Stomach smooth muscle (tissue), 2 donors: Measurements from ENCODE around the gene KCTD2.
A peak's percentile ranks its signal among the peaks of the same experiment; 100 is the strongest.

Experiments used
- H3K27ac ChIP-seq: one replicate; pipeline ENCODE4 v1.7.0; 2013; ENCODE audit warnings: mild to moderate bottlenecking, low read length, inconsistent platforms
- H3K27me3 ChIP-seq, 2 donors: one replicate each; pipeline ENCODE4 v1.7.0; 2013; ENCODE audit warnings: low read length in 2 of 2; ENCODE audit not compliant: insufficient read depth in 2 of 2, control insufficient read depth in 1 of 2
- H3K36me3 ChIP-seq, 2 donors: one replicate each; pipeline ENCODE4 v1.7.0; 2013; ENCODE audit warnings: low read length in 2 of 2; ENCODE audit not compliant: control insufficient read depth in 2 of 2, insufficient read depth in 2 of 2
- H3K4me1 ChIP-seq: one replicate; pipeline ENCODE4 v1.7.0; 2013; ENCODE audit warnings: low read length; ENCODE audit not compliant: control insufficient read depth, insufficient read depth
- H3K4me3 ChIP-seq, 2 donors: one replicate each; pipeline ENCODE4 v1.7.0; 2013; ENCODE audit warnings: low read length in 2 of 2
- H3K9ac ChIP-seq, 2 donors: one replicate each; pipeline ENCODE4 v1.7.0; 2013; ENCODE audit warnings: low read length in 2 of 2, mild to moderate bottlenecking in 1 of 2
- H3K9me3 ChIP-seq, 2 donors: one replicate each; pipeline ENCODE4 v1.7.0; 2013; ENCODE audit warnings: low read length in 2 of 2; ENCODE audit not compliant: control insufficient read depth in 2 of 2
- donor health status: healthy.
- donor health status: Pancreatic carcinoma.

The KCTD2 gene

DNA sequence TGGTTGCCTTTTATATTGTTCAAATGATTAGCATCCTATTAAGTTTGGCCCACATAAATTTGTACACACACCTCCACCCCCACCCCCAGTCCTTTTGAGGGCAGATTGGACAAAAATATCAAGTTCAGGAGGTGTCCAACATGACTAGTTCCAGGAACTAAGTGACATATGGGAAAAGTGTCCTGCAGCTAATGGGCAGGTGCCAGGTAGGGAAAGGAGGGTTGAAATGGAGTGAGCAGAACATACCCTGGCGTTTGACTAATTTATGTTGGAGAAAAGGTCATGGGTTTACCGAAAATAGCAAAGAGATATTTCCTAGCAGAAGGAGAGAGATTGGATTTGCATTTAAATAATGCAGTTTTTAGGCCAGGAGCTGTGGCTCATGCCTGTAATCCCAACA lies 4.9 kb downstream of the KCTD2 start:
- H3K9ac ChIP-seq, result no peak overlapping the region
- H3K27ac ChIP-seq, result no peak overlapping the region
- H3K27me3 ChIP-seq, result no peaks in the 10 kb centered on the region
- peaks cover 19 to 21% of the 10 kb centered on the region in 2 donors for H3K36me3 ChIP-seq
- H3K9me3 ChIP-seq, result no peaks in the 10 kb centered on the region
- H3K4me1 ChIP-seq, result peaks cover 8% of the 10 kb centered on the region
- H3K4me3 ChIP-seq, result no peak overlapping the region

DNA sequence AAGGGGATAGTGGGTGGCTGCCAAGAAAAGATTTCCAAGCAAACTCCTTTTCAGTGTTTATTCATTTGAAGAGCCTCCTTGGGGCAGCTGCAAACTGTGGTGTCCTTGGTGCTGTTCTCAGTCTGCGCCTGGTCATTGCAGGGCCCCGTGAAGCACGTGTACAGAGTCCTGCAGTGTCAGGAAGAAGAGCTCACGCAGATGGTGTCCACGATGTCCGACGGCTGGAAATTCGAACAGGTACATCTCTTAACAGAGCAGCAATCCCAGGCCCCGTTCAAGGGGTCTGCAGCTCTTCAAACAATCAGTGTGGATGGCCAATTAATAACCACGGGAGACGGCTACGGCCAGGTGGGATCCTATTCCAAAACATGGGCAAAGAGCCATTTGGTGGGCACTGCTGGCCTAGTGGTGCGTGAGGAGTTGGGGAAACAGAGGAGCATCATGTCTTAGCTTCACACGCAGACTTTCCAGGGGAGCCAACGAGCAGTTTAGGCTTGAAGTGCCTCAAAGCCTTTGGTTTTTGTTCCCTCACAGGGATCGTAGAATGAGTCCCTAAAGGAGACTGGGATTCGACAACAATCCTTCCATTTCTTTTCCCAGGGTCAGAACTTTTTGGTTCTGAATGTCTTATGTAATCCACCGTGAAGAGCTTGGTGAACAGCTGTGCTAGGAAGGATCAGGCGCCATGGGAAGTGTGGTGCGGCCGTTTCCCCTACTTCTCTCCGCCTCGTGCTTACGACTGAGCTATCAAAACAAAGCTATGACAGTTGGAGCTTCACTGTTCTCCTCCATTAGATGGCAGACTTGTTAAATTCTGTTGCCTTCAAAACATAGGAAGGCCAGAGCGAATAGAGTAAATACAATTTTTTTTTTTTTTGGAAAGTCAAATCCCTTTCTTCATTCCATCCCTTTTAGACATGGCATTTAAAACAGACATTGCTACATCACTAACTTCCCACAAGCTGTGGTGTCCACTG lies 12.6 kb downstream of the KCTD2 start:
- Histone ChIP-seq H3K4me1 (peaks cover 8% of the 10 kb centered on the region), H3K4me3 (no peak overlapping the region), H3K36me3 (peaks cover 35 to 42% of the 10 kb centered on the region in 2 donors), H3K27ac (peak overlapping the region; percentile 24), H3K9ac (peak overlapping the region; percentile 3 to 13), H3K9me3 (no peaks in the 10 kb centered on the region), H3K27me3 (no peaks in the 10 kb centered on the region)

DNA sequence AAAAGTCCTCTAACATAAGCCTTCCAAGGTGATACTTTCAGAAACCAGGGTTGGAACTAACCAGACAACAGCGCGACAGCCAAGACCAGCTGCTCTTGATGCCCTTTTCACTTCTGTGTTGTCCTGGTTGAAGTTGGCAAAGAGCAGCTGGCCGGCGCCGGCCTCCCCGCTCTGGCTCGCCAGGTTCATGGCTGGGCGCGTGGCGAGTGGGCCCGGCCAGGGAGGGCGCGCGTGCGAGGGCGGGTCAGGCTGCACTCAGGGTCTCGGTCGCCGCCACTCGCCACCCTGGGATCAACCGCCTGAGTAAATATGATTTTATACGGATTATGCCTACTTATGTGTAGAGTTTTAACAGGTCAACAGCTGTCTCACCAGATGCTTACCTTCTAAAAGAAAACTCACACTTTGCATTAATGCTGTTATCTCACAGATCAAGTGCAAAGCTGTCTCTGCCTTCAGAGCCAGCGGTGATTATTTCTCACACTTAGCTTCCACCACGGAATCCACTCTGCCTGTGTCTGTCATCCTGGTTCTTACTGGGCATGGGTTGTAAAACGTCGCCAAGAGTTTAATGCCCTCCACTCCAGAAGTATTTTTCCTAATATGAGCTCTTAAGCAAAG lies 13.5 kb downstream of the KCTD2 start:
- Histone ChIP-seq H3K9ac (no peak overlapping the region), H3K27ac (peak overlapping the region; percentile 18), H3K9me3 (no peaks in the 10 kb centered on the region), H3K4me1 (peaks cover 8% of the 10 kb centered on the region), H3K4me3 (no peak overlapping the region), H3K36me3 (peaks cover 37 to 43% of the 10 kb centered on the region in 2 donors), H3K27me3 (no peaks in the 10 kb centered on the region)

DNA sequence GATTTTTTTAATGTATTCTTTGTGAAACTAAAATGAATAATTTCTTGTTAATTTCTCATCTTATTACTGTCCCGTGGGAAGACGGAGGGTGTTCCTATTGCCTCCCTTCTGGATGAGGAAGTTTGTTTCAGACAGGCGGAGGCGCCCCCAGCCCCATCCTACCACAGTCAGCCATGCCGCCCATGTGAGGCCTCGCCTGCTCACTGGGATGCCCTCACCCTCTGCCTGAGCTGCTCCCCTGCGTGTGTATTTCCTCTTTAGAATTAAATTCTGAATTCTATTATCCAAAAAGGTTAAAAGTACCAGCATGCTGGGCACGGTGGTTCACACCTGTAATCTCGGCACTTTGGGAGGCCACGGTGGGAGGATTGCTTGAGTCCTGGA lies 14.0 kb downstream of the KCTD2 start:
- H3K9ac ChIP-seq, result no peak overlapping the region

DNA sequence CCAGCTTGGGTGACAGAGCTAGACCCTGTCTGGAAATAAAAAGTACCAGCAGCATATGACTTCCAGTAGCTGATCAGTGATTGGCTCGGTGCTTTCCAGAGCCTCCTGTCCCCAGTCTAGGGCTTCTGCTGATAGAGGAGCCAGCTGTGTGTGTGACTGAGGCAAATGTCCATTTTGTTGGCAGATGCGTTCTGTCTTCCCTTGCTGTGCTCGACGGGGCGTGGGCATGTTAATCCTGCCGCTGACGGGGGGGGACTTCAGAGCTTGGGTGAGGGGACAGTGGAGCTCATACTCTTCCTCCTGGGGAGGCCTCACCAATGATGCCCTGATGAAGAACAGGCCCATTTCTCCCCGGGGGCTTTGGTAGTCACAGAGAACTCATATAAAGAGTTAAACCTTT lies 14.6 kb downstream of the KCTD2 start:
- no peaks in the 10 kb centered on the region for H3K9me3 ChIP-seq
- H3K27ac ChIP-seq, result no peak overlapping the region
- no peak overlapping the region for H3K9ac ChIP-seq
- no peaks in the 10 kb centered on the region for H3K27me3 ChIP-seq
- peaks cover 8% of the 10 kb centered on the region for H3K4me1 ChIP-seq
- no peak overlapping the region for H3K4me3 ChIP-seq
- H3K36me3 ChIP-seq, result peaks cover 37 to 43% of the 10 kb centered on the region in 2 donors

More for the DNA sequence above, 14.0 kb downstream of the KCTD2 start:
- Histone ChIP-seq H3K27ac (no peak overlapping the region), H3K4me1 (peaks cover 8% of the 10 kb centered on the region), H3K27me3 (no peaks in the 10 kb centered on the region), H3K36me3 (peaks cover 37 to 43% of the 10 kb centered on the region in 2 donors), H3K4me3 (no peak overlapping the region), H3K9me3 (no peaks in the 10 kb centered on the region)

DNA sequence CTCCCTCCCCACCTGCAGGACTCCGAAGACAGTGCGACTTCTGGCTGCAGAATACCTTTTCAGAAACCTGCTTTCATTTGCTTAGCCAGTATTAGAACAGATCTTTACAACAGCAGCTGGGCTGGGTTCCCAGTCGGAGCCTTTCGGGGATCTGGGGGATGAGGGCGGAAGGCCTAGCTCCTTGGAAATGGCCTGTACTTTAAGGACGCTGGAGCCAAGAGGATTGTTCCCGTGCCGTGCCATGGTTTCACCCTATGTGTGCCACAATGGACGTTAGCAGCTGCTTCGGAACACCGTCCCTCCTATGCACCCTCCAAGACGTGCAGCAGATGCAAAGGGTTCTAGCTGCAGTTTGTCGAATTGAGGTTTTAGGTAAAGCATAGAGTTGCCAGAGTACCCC lies 16.2 kb downstream of the KCTD2 start:
- H3K27me3 ChIP-seq, result no peaks in the 10 kb centered on the region
- H3K4me1 ChIP-seq, result peaks cover 8% of the 10 kb centered on the region
- peaks cover 37 to 43% of the 10 kb centered on the region in 2 donors for H3K36me3 ChIP-seq
- no peaks in the 10 kb centered on the region for H3K9me3 ChIP-seq
- no peak overlapping the region for H3K4me3 ChIP-seq
- H3K9ac ChIP-seq, result no peak overlapping the region
- H3K27ac ChIP-seq, result no peak overlapping the region

DNA sequence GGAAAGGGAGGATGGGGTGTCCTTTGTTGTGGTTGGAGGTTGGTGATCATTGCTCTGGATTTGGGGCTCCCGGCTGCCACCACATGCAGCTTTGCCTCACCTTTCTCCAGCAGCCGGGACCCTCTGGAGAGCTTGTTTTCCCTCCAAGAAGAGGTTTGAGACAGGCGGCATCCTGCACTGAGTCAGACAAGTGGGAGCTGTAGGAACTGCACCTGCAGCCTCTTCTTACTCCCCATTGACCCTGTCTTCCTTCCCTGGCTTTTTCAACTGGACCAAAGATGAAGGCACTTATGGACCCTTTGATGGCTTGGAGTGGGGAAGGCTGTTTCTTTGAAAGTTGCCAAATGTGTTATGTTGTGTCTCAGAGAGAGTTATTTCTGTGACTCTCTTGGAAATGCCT lies 16.6 kb downstream of the KCTD2 start:
- Histone ChIP-seq H3K27ac (no peak overlapping the region), H3K4me1 (peaks cover 8% of the 10 kb centered on the region), H3K4me3 (no peak overlapping the region), H3K27me3 (no peaks in the 10 kb centered on the region), H3K9ac (no peak overlapping the region), H3K36me3 (peaks cover 37 to 43% of the 10 kb centered on the region in 2 donors), H3K9me3 (no peaks in the 10 kb centered on the region)

DNA sequence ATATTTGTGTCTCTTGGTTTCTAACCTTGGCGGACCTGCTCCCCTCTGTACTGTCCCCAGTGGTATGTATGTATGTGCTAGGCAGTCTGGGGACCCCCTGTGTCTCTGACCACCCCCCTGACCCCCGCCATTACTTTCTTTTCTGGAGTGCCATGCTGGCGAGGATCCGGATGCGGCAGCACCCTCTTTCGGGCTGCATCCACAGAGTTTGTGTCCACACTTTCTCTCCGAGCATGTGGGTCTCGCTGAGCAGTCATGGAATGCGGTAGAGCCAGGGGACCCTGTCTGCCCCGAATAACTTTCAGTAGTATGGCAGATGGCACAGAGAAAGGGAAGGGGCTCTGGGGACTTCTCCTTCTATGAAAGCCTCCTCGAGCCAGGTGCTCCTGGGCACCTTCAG lies 17.0 kb downstream of the KCTD2 start:
- H3K27me3 ChIP-seq, result no peaks in the 10 kb centered on the region
- peaks cover 37 to 43% of the 10 kb centered on the region in 2 donors for H3K36me3 ChIP-seq
- no peaks in the 10 kb centered on the region for H3K9me3 ChIP-seq
- H3K4me3 ChIP-seq, result no peak overlapping the region
- H3K4me1 ChIP-seq, result peaks cover 8% of the 10 kb centered on the region
- no peak overlapping the region for H3K9ac ChIP-seq
- no peak overlapping the region for H3K27ac ChIP-seq

DNA sequence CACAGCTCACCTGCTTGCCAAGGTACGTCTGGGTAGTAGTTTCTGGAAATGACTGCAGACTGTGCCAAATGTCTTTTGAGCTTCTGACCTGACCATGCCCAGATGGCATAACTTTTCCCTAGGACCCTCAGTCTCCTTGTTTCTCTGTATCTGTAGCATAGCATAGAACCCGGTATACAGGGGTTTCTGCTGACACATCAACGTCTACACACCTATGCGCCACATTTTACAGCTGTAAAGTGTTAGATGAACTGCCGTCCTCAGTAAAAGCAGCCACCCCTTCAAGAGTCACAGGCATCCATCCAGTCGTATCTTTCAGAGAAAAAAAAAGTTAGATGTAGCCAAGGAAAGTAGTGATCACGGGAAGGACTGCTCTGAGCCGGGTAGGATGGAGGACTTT lies 17.4 kb downstream of the KCTD2 start:
- H3K4me1 ChIP-seq, result peaks cover 5% of the 10 kb centered on the region
- no peak overlapping the region for H3K4me3 ChIP-seq
- no peaks in the 10 kb centered on the region for H3K9me3 ChIP-seq
- H3K9ac ChIP-seq, result no peak overlapping the region
- peaks cover 37 to 40% of the 10 kb centered on the region in 2 donors for H3K36me3 ChIP-seq
- no peak overlapping the region for H3K27ac ChIP-seq
- no peaks in the 10 kb centered on the region for H3K27me3 ChIP-seq

DNA sequence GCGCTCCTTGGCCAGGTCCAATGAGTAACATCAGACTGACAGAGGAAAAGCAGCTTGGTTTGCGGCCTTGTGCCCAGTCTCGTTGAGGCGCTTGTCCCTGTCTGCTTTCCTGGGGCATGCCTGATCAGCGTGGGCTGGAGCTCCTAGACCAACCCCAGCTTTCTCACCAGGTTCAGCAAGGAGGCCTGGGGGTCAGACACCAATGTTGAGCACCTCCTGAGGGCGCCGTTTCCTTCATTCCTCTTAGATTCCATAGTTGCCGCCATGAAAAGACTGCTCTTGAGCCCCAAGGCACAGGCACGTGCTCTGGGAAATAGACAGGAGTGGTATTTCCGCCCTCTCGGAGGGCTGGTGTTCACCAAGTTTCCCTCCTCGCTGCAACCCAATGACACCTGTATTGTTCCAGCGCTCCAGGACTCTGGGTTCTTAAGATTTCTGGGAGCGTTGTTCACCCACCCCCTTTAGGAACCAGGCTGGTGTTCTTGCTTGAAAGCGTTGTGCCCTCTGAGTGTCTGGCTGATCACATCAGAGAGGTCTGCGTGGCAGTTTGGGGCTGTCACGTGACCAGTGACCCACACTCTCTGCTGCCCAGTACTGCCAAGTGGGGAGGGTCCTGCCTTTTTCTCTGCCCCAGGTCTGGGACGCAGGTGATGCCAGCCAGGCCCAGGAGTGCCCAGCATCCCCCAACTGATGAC lies 18.0 kb downstream of the KCTD2 start:
- Histone ChIP-seq H3K9ac (no peak overlapping the region), H3K36me3 (peaks cover 37% of the 10 kb centered on the region in 2 donors), H3K4me1 (no peaks in the 10 kb centered on the region), H3K27me3 (no peaks in the 10 kb centered on the region), H3K9me3 (no peaks in the 10 kb centered on the region), H3K4me3 (no peak overlapping the region), H3K27ac (no peak overlapping the region)
